PC-3 (cell line): ENCODE measurements around the gene ADCYAP1R1.

Source experiments
- EZH2 ChIP-seq: fragments of 300-600 bp; sonication (generic); IDR thresholded peaks from one replicate; pipeline ENCODE4 v1.6.1; 2017; ENCODE audit warnings: antibody characterized with exemption, mild to moderate bottlenecking, low read length; ENCODE audit not compliant: unreplicated experiment
- TF ChIP-seq, protein P1 (sequence below): fragments of 300-600 bp; sonication (generic); conservative IDR thresholded peaks from 2 replicates; pipeline ENCODE4 v1.5.1; 2017; ENCODE audit warnings: antibody characterized with exemption, low read depth, mild to moderate bottlenecking, low read length

- TF ChIP-seq, protein P1, sequence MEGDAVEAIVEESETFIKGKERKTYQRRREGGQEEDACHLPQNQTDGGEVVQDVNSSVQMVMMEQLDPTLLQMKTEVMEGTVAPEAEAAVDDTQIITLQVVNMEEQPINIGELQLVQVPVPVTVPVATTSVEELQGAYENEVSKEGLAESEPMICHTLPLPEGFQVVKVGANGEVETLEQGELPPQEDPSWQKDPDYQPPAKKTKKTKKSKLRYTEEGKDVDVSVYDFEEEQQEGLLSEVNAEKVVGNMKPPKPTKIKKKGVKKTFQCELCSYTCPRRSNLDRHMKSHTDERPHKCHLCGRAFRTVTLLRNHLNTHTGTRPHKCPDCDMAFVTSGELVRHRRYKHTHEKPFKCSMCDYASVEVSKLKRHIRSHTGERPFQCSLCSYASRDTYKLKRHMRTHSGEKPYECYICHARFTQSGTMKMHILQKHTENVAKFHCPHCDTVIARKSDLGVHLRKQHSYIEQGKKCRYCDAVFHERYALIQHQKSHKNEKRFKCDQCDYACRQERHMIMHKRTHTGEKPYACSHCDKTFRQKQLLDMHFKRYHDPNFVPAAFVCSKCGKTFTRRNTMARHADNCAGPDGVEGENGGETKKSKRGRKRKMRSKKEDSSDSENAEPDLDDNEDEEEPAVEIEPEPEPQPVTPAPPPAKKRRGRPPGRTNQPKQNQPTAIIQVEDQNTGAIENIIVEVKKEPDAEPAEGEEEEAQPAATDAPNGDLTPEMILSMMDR, result no peak
- no peak for TF ChIP-seq EZH2
Observed at GRCh38 chr7:31036924-31037323, 15.2 kb upstream of the ADCYAP1R1 start.
